GM19468 (cell line): Measurements from ENCODE around the gene MGAT4A.
"Not testable (repeated sequence)": the region's sequence is repeated elsewhere in the genome, so short reads cannot be mapped to it uniquely, and the experiment has no call there.

Experiments used
- ATAC-seq: cut with Tn5 transposase; IDR thresholded peaks from one replicate; pipeline ENCODE4 v1.9.1; 2021; ENCODE audit warnings: mild to moderate bottlenecking, moderate library complexity, moderate number of reproducible peaks; ENCODE audit not compliant: unreplicated experiment; ENCODE audit errors: extremely low read depth

Gene MGAT4A

DNA sequence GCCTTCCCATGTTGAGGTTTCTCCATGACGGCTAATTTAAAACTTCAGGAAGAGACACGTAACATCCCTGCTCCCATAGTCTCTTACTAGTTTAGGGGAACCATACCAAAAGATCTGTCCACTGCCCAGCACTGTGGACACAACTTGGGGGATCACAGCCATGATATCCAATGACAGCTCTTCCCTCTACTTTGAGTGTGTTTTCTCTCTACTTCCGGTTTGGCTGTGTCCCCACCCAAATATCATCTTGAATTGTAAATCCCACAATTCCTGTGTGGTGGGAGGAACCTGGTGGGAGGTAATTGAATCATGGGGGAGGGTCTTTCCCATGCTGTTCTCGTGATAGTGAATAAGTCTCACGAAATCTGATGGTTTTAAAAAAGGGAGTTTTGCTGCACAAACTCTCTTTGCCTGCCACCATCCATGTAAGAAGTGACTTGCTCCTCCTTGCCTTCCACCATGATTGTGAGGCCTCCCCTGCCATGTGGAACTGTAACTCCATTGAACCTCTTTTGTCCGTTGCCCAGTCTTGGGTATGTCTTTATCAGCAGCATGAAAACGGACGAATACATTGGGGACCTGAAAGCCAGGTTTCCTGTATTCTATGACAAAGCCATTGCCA lies 1.6 kb upstream of the MGAT4A start:
- ATAC-seq = no peak

DNA sequence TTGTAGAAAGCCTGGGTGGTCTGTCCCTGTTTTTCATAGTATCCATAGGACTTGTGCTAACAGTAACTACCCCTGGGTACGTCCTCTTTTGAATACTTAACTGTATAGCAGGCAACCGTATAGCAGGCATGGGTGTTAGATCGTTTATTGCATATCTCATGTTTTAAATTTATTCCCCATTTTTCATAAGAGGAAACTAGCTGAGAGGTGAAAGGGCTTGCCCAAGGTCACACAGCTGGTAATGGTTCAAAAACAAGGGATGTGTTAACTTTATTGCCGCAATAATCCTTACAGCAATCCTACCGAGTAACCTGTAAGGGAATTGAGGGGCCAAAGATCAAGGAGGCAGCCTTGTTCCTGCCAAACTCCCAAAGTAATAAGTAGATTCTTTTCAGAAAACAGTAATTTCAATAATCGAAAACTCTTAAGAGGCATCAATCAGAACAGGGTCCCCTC lies 990 bp upstream of the MGAT4A start:
- ATAC-seq = no peak

DNA sequence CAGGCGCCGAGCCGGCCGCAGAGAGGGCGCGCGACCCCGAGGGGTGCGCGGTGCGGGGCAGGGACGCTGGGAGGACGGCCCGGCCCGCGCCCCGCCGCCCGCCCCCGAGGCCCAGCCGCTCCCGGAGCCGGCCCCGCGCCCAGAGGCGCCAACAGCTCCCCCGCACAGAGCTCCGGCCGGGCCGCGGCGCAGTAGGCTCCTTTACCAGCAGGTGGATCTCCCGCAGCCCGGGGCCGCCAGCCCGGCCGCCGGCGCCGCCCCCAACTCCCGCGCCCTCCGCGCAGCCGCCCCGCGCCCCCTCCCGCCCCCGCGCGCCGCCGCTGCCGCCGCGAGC lies 258 bp downstream of the MGAT4A start:
- peak; percentile 16 for ATAC-seq

DNA sequence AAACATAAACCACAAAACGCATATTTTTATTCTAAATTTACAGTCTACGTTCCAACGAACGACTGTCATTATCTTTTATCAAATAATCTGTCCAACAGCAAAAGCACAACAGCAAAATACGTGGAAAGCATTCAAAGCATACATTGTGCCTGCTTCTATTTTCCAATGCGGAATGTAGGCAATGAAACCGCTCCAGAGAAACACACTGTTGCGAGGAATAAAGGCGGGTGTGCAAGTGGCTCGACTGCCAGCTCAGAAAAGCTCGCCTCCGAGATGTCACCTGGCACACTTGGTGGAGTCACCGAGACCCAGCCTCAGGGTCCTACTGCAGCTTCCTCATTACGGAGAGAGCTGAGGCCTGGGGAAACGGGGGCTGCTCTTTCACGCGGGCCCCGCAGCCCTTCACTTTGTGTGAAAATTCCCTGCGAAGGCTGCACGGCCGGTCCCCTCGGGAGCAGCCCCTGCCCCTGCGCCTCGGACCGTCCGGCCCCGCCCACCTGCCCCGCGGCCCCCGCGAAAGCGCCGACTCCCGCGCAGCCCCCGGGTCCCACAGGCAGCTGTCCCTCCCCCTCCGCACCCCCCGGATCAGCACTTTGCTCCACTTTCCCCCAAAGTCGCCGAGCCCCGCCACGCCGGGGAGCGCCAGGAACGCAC lies 752 bp downstream of the MGAT4A start:
- ATAC-seq = no peak

DNA sequence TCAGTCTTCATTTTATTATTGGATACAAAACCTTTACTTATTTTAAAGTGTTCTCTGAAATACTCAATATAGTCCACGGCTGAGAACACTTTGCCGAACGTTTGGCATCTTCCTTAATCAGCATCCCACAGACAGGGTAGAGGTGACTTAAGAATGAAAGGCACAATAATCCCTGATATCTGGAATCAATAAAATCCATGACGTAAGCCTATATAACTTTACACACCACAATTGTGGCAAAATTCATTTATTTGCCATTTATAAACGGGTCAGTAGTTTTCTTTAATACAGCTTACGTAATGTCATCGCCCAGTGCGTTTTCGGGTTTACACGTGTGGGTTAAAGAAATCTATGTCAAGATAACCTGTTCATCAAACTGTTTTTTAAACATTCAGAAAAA lies 1.3 kb downstream of the MGAT4A start:
- no peak for ATAC-seq

GRCh38 chr2:98728088-98728718 lies 2.7 kb downstream of the MGAT4A start:
- not testable (repeated sequence) for ATAC-seq

DNA sequence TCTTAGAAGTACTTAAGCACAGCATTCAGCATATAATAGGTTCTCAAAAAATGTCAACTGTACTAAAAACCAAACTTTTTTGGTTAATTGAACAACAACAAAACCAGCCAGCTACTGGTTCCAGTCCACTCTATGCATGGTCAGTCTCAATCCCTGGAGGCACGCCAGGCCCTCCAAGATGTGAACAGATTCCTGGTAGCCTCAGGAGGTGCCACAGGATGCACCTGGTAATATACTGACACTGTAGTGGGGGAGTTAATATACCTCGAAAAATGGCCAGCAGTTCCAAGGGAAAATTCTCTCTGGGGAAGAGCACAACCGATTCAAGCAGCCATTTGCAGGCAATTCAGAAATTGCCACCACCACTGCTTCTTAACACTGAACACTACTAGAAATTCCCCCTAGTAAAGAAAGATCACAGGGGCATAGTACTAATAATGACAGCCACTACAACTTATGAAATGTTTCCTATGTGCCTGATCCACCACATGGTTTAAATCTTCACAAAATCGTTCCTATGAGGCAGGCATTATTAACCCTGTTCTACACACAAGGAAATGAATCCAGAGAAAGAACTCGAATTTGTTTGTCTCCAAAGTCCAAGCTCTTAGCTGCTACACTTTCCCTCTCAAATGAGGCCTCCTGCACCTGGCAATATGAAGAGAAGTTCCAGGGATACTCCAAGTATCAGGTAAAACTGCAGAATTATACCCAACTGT lies 3.4 kb downstream of the MGAT4A start:
- no peak for ATAC-seq

- no peak for ATAC-seq
These were observed 4.1 kb downstream of the MGAT4A start for GRCh38 chr2:98726735-98727368.

GRCh38 chr2:98726205-98726604 lies 4.7 kb downstream of the MGAT4A start:
- no peak for ATAC-seq

- no peak for ATAC-seq
These were observed 10.6 kb downstream of the MGAT4A start for GRCh38 chr2:98720286-98720685.

DNA sequence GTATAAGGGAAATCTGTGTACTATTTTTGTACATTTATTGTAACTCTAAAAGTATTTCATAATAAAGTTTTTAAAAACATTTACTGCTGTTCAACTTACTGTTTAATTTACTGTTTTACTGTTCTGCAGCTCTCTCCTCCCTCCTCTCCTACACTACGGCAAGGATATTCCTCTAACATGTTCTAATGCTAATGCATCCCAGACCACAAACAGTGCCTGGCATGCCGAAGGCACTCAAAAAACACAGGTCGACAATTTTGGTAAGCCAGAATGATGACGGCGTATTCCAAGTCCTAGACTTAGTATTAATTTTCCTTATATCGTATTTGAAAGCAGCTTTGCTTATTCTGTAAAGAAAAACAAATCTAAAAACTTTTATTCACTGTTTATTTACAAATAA lies 13.3 kb downstream of the MGAT4A start:
- ATAC-seq = no peak

DNA sequence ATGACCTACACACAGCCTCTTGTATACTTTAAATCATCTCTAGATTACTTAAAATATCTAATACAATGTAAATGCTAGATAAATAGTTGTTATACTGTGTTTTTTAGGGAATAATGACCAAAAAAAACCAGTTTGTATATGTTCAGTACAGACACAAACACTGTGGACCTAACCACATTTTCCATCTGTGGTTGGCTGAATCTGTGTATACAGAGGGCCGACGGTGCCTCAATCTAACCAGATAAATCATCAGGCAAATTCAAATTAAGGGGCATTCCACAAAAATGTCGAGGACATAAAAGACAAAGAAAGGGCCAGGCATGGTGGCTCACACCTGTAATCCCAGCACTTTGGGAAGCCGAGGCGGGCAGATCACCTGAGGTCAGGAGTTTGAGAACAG lies 14.1 kb downstream of the MGAT4A start:
- ATAC-seq = no peak

GRCh38 chr2:98715812-98716451 lies 15.0 kb downstream of the MGAT4A start:
- no peak for ATAC-seq

DNA sequence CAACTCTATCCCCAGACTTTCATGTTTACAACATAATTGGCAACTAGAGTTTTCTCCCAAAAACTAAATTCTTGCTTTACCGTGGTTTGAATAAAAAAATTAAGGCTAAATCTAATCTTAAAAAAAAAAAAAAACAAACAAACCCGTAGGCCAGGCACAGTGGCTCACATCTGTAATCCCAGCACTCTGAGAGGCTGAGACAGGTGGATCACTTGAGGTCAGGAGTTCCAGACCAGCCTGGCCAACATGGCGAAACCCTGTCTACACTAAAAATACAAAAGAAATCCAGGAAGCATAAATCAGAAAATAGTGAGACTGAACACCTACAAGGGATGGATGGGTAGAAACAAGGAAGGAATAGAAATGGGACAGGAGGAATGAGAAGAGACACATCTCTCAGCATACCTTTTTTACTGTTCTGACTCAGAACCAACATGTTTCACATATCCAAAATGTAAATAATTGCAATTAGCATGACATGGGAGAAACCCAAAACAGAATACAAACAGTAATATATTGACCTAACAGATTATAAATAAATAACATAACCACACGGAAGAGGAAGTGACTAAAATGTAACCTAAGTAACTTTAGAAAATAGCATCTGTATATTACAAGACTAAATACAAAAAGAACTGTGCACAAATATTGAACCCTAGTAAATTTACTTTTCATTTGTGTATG lies 17.5 kb downstream of the MGAT4A start:
- ATAC-seq = peak; percentile 36

DNA sequence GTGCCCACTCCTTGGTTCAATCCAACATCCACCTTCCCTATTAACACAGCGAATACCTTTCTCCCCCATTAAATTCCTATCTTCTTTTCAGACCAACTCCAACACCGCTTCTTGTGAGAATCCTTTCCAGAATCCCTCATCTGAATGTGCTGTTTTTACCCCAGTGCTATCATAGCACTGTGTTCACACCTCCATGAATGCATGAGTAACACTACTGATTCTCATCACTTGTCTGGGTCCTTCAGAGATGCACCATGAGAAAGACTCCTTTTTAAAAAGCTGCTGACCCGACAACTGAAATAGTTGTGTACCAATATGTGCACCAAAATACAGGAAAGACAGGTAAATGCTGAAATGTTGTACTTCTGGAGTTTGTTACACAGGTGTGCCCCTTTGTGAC lies 18.8 kb downstream of the MGAT4A start:
- ATAC-seq = no peak

GRCh38 chr2:98711506-98711905 lies 19.4 kb downstream of the MGAT4A start:
- no peak for ATAC-seq

DNA sequence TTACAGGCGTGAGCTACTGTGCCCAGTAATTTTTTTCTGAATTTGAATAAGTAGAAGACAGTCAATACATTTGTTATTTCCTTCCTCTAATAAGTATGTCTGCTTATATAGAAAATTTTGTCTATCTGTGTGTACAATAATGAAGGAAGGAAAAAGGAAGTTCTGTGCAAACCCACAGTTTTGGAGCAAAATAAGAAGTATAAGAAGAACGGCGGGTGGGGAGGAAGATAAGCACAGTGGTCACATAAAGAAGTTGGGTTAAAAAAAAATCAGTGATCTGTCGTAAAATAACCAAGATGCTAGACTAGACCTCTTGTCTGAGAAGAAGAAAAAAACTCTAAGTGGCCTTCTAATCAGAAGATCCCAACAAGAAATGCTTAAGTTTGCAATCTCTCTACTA lies 20.2 kb downstream of the MGAT4A start:
- no peak for ATAC-seq

DNA sequence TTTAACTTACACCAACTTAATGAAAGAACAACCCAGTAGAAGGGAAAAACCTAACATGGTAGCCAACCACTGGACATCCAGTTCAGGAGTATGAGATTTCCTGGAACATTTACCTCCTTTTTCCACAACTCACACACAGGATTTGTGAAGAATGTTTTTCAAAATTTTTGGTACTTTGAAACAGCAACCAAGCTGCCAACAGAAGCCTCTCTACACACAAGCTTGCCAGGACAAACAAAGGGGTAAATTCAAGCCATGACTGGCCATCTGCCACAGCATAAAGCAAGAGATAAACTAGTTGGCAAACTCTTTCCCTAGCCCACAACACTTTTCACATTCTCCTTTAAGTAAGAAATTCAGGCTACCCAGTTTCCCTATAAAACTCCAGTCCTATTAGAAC lies 21.4 kb downstream of the MGAT4A start:
- no peak for ATAC-seq

DNA sequence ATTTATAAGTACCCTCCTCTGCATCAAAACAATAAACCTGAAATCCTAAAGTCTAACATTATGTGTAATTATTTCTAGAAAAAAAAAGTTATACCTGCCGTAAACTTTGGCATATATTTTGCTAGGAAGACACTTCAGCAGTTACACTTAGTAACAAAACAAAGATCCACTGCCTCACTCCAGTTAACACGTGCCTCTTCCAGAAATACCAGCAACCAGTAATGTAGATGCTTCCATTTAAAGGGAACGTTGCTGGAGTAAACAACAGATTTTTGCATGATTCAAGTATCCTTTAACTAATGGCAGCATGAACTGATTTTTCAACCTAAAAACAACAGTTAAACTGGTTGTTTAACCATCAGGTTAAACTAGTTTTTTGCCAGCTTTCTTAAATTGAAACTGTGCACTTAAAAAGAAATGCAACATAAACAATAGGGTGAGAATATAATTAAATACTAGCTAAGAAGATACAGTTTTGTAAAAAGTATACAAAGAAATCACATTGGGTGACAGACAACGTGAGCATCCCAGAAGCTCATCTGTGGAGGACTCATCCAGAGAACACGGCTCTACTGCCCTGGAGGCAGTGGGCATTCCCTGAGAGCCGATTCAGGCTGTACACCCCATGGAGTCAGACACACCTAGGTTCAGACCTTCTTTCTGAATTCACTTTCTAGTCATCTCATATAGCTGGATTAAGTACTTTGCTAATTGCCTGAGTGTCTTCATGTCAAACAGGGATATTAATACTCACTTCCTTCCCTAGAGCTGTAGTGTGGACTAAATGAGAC lies 22.3 kb downstream of the MGAT4A start:
- no peak for ATAC-seq
